ENCODE measurements around the gene CAPRIN1.

Gene CAPRIN1

DNA sequence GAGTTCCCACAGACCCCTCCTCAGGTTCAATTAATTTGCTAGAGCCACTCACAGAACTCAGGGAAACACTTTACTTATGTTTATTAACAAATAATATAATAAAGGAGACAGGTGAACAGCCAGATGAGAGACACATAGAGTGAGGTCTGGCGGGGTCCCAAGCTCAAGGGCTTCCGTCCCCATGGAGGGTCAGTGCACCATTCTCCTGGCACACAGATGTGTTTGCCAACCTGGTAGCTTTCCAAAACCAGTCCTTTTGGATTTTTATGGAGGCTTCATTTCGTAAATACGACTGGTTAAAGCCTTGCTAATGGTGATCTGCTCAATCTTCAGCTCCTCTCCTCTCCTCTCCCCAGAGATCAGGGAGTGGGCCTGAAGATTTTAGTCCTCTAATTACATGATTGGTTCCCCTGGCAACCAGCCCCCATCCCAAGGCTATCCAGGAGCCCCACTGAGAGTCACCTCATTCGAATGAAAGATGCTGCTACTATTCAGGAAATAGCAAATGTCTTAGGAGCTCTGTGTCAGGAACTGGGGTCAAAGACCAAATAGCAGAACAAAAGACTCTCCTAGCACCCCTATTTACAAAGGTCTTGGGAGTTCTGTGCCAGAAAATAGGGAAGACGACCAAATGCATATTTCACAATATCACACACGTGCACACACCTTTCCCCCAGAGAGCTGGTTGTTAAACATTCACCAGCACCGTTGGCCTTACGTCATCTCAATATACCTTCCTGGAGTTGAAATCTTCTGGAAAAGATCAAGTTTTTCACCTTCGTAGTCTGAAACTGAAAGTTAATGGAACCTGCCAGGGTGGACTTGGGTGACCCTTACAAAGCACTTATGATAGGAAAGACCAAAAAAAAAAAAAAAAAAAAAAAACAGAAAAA lies 23.8 kb upstream of the CAPRIN1 start:
- peak in 1 of 11 experiments; percentile 35; a peak in 1 of 22 replicates for TF ChIP-seq Cebpa-rat (IDR thresholded peaks at IDR 0.05)
- no peaks in the 10 kb centered on the region for H3K4me1 ChIP-seq
- H3K4me2 ChIP-seq: no peak overlapping the region
- H4K20me1 ChIP-seq: no peaks in the 10 kb centered on the region
- no peaks in the 10 kb centered on the region for H3K36me3 ChIP-seq
- no peaks in the 10 kb centered on the region for H3K27me3 ChIP-seq
- no peak overlapping the region for H3K4me3 ChIP-seq
- H3K9me3 ChIP-seq (replicated peaks in 1 of 11): peaks cover under 1 to 3% (median 1%) of the 10 kb centered on the region in 11 experiments; a peak in 13 of 22 replicates
- no peak overlapping the region for H3K9ac ChIP-seq
- no peak overlapping the region for H3K27ac ChIP-seq

DNA sequence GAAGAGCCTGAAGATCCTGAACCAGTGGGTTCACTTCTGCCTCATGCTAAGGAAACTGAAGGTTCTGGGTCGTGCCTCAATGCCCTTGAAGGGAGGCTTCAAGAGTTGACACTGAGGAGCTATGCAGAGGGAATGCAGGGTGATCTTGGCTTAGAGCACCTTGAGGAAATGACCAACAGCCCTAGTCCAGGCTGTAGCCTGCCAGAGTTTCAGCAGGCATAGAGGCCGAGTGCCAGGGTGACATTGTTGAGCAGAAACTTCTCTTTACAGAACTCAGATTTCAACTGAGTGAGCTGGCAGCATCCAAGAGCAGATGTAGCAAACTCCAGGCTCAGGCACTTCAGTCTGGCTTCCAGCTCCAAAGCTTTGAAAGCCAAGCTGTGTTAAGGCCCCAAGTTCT lies 23.1 kb upstream of the CAPRIN1 start:
- Histone ChIP-seq H3K9me3 (replicated peaks in 1 of 11) (no peaks in the 10 kb centered on the region), H3K9ac (no peak overlapping the region), H3K4me1 (no peaks in the 10 kb centered on the region), H3K4me3 (no peak overlapping the region), H3K27me3 (no peaks in the 10 kb centered on the region), H3K27ac (no peak overlapping the region), H3K4me2 (no peak overlapping the region), H4K20me1 (no peaks in the 10 kb centered on the region), H3K36me3 (no peaks in the 10 kb centered on the region)
- no peak for TF ChIP-seq Cebpa-rat (IDR thresholded peaks at IDR 0.05)

DNA sequence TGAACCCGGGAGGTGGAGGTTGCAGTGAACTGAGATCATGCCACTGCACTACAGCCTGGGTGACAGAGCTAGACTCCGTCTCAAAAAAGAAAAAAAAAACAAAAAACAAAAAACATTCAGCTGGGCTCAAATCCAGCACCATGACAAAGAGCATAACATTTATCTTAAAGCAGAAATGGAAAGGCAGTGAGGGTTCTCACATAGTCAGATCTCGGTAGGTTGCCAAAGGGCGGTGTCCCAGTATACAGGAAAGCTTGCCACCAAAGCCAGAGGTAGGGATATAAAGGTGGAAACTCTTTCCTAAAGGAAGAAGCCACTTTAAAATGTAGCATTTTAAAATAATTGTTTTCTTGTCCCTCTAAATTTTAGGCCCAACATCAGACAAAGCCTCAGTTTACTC lies 22.4 kb upstream of the CAPRIN1 start:
- H3K4me2 ChIP-seq: no peak overlapping the region
- TF ChIP-seq Cebpa-rat (IDR thresholded peaks at IDR 0.05): no peak
- no peaks in the 10 kb centered on the region for H3K9me3 ChIP-seq (replicated peaks in 1 of 11)
- no peaks in the 10 kb centered on the region for H4K20me1 ChIP-seq
- H3K36me3 ChIP-seq: no peaks in the 10 kb centered on the region
- no peaks in the 10 kb centered on the region for H3K4me1 ChIP-seq
- H3K9ac ChIP-seq: no peak overlapping the region
- no peaks in the 10 kb centered on the region for H3K27me3 ChIP-seq
- H3K27ac ChIP-seq: no peak overlapping the region
- no peak overlapping the region for H3K4me3 ChIP-seq

DNA sequence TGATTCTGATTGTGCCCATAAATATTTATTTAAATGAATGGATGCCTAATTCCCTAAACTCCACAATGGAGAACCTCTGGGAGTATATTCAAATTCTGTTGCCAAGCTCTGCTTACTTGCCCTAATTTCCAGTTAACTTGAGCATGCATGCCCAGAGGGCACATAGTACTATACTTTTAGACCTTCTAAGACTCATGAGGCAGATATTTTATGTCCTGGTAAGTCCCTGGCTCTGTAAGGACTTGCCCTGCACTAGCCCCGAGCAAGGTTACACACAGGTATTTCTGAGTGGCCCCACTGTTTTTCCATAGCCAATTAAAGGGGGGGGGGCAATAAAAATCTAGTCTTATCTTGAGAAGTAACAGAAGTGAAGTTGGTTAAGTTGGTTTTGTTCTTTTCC lies 21.1 kb upstream of the CAPRIN1 start:
- TF ChIP-seq Cebpa-rat (IDR thresholded peaks at IDR 0.05): no peak
- Histone ChIP-seq H4K20me1 (no peaks in the 10 kb centered on the region), H3K27me3 (no peaks in the 10 kb centered on the region), H3K27ac (no peak overlapping the region), H3K4me3 (no peak overlapping the region), H3K4me2 (no peak overlapping the region), H3K9me3 (replicated peaks in 1 of 11) (no peaks in the 10 kb centered on the region), H3K4me1 (no peaks in the 10 kb centered on the region), H3K9ac (no peak overlapping the region), H3K36me3 (no peaks in the 10 kb centered on the region)

DNA sequence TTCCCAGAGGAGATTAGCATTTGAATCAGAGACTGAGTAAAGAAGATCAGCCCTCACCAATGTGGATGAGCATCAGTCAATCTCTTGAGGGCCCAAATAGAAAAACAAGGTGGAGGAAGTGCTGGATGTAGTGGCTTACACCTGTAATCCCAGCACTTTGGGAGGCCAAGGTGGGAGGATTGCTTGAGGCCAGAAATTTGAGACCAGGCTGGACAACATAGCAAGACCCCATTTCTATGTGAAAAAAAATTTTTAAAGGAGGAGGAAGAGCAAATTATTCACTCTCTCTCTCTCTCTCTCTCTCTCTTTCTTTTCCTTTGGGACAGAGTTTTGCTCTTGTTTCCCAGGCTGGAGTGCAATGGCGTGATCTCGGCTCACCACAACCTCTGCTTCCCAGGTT lies 18.1 kb upstream of the CAPRIN1 start:
- Histone ChIP-seq H3K9ac (no peak overlapping the region), H3K36me3 (no peaks in the 10 kb centered on the region), H3K27me3 (no peaks in the 10 kb centered on the region), H3K4me3 (no peak overlapping the region), H4K20me1 (no peaks in the 10 kb centered on the region), H3K4me2 (no peak overlapping the region), H3K9me3 (replicated peaks in 1 of 11) (no peaks in the 10 kb centered on the region), H3K27ac (no peak overlapping the region), H3K4me1 (peaks cover 0 to 7% (median 0%) of the 10 kb centered on the region in 10 experiments; a peak in 4 of 20 replicates)
- no peak for TF ChIP-seq Cebpa-rat (IDR thresholded peaks at IDR 0.05)

DNA sequence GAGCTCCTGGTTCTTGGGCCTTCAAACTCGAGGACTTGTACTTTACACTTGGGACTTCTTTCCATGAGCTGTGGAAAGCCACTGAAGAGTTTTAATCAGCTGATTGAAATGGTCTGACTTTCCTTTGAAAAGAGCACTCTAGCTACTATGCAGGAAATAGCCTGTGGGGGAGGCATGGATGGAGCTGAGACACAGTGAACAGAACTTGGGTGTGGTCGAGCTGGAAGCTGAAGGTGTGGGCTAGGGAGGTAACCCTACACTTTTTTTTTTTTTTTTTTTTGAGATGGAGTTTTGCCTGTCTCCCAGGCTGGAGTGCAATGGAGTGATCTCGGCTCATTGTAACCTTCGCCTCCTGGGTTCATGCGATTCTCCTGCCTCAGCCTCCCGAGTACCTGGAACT lies 17.5 kb upstream of the CAPRIN1 start:
- Histone ChIP-seq H3K4me3 (no peak overlapping the region), H3K9me3 (replicated peaks in 1 of 11) (no peaks in the 10 kb centered on the region), H3K4me1 (peaks cover 0 to 7% (median 0%) of the 10 kb centered on the region in 10 experiments; a peak in 4 of 20 replicates), H3K9ac (no peak overlapping the region), H4K20me1 (no peaks in the 10 kb centered on the region), H3K36me3 (no peaks in the 10 kb centered on the region), H3K27me3 (no peaks in the 10 kb centered on the region), H3K4me2 (no peak overlapping the region), H3K27ac (no peak overlapping the region)
- no peak for TF ChIP-seq Cebpa-rat (IDR thresholded peaks at IDR 0.05)

DNA sequence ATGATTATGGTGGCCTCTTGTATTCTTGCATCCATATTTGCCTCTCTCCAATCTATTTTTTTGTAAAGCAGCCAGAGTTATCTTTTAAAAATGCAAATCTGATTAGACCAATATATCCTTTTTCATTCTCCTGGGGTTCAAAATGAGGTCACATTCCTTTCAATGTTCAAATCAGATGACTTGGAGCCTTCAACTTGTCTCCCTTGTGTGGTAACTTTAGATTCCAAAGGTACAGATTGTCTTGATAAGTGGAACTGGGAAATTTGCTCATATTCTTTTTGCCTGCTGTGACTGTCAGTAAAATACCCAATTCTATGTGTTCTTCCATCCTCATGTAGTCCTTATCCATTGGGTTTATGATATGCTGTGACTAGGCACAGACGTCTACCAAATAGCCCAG lies 15.1 kb upstream of the CAPRIN1 start:
- Histone ChIP-seq H3K9me3 (replicated peaks in 1 of 11) (no peaks in the 10 kb centered on the region), H3K36me3 (no peaks in the 10 kb centered on the region), H3K9ac (no peak overlapping the region), H3K4me1 (peaks cover 0 to 7% (median 0%) of the 10 kb centered on the region in 10 experiments; a peak in 4 of 20 replicates), H3K27ac (no peak overlapping the region), H3K27me3 (no peaks in the 10 kb centered on the region), H3K4me2 (no peak overlapping the region), H4K20me1 (no peaks in the 10 kb centered on the region), H3K4me3 (no peak overlapping the region)
- no peak for TF ChIP-seq Cebpa-rat (IDR thresholded peaks at IDR 0.05)

DNA sequence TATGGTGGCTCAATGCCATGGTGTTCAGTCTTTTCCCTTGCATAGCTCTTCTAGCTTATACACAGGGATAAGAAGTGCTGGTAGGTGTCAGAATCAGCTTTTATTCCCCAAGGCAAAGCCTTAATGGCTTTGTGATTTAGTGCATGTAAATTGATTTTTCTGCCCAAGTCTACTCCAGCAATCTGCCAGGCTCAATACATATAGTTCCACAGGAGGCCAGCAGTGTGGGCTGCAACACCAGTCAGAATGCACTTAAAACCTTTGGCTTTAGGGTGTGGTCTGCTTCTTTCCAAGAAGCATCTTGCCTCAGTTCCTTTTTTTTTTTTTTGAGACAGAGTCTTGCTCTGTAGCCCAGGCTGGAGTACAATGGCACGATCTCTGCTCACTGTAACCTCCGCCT lies 14.5 kb upstream of the CAPRIN1 start:
- Histone ChIP-seq H3K4me1 (peaks cover 0 to 7% (median 0%) of the 10 kb centered on the region in 10 experiments; a peak in 4 of 20 replicates), H3K9ac (no peak overlapping the region), H3K4me3 (no peak overlapping the region), H3K4me2 (peak overlapping the region in 3 of 11 experiments; percentile 33 to 39 (median 37); a peak in 4 of 22 replicates), H3K9me3 (replicated peaks in 1 of 11) (no peaks in the 10 kb centered on the region), H3K27ac (no peak overlapping the region), H3K36me3 (no peaks in the 10 kb centered on the region), H4K20me1 (no peaks in the 10 kb centered on the region), H3K27me3 (no peaks in the 10 kb centered on the region)
- TF ChIP-seq Cebpa-rat (IDR thresholded peaks at IDR 0.05): no peak

DNA sequence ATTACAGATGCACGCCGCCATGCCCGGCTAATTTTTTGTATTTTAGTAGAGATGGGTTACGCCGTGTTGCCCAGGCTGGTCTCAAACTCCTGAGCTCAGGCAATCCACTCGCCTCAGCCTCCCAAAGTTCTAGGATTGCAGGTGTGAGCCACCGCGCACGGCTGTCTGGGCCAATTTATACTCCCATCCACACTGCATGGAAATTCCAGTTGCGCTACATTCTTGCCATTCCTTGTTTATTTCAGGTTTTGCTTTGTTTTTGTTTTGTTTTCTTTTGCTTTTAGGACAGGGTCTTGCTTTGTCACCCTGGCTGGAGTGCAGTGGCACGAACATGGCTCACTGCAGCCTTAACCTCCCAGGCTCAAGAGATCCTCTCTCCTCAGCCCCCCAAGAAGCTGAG lies 11.0 kb upstream of the CAPRIN1 start:
- no peak overlapping the region for H3K9ac ChIP-seq

More for the DNA sequence above, 11.0 kb upstream of the CAPRIN1 start:
- Histone ChIP-seq H3K4me1 (peaks cover 0 to 23% (median 10%) of the 10 kb centered on the region in 10 experiments; a peak in 12 of 20 replicates), H3K36me3 (no peaks in the 10 kb centered on the region), H3K4me3 (no peak overlapping the region), H3K27me3 (no peaks in the 10 kb centered on the region), H3K4me2 (no peak overlapping the region), H3K27ac (no peak overlapping the region), H3K9me3 (replicated peaks in 1 of 11) (no peaks in the 10 kb centered on the region), H4K20me1 (no peaks in the 10 kb centered on the region)
- no peak for TF ChIP-seq Cebpa-rat (IDR thresholded peaks at IDR 0.05)

Data from BLaER1 treated with 17β-estradiol and CSF1 and Interleukin-3, amounts not matched to agents 10 nM and 100 nM (cell line).